ENCODE data around the gene NEDD4L. TPM values are rescaled to one million over a fixed set of nuclear protein-coding genes. Genes with fewer than 3 reads are reported as not detected.

Gene NEDD4L
- total RNA-seq, 1 experiment from 2014 or later, result 108 TPM

DNA sequence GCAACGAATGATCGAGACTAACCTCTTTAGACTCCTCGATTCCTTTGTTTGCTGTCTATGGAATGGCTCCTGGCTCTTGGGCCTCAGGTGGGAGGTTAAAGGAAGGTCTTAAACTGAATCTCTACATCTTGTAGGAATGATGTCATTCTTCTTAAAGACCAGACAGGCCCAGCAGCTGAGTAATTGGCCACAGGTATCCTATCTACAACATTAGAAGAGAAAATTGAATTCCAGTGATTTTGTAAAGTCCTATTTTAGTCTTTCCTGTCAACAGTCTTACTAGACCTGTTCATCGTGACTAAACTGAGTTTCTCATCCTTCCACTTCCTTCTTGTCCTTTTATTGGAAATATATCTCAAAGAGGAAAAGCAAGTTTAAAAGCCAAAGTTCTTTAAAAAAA, 310.0 kb downstream of the NEDD4L start:
- CTCF ChIA-PET, result no interaction called here
- H3K4me1 Mint-ChIP-seq (ENCODE audit: insufficient read depth, unreplicated experiment), result peaks cover 2% of the 10 kb centered on the region
- H3K4me3 Mint-ChIP-seq (ENCODE audit: unreplicated experiment), result no peak overlapping the region
- H3K36me3 Mint-ChIP-seq (ENCODE audit: insufficient read depth, unreplicated experiment), result peaks cover 82% of the 10 kb centered on the region
- POLR2A ChIA-PET, result no interaction called here
- H3K27ac Mint-ChIP-seq (ENCODE audit: low read depth, unreplicated experiment), result no peak overlapping the region
- intact Hi-C loops (cut with micrococcal nuclease), result no loop called here
- no TSS peak for BruUV-seq (replicated peaks)
- H3K27me3 Mint-ChIP-seq (ENCODE audit: insufficient read depth, unreplicated experiment), result no peaks in the 10 kb centered on the region
- TF ChIP-seq, protein P1, sequence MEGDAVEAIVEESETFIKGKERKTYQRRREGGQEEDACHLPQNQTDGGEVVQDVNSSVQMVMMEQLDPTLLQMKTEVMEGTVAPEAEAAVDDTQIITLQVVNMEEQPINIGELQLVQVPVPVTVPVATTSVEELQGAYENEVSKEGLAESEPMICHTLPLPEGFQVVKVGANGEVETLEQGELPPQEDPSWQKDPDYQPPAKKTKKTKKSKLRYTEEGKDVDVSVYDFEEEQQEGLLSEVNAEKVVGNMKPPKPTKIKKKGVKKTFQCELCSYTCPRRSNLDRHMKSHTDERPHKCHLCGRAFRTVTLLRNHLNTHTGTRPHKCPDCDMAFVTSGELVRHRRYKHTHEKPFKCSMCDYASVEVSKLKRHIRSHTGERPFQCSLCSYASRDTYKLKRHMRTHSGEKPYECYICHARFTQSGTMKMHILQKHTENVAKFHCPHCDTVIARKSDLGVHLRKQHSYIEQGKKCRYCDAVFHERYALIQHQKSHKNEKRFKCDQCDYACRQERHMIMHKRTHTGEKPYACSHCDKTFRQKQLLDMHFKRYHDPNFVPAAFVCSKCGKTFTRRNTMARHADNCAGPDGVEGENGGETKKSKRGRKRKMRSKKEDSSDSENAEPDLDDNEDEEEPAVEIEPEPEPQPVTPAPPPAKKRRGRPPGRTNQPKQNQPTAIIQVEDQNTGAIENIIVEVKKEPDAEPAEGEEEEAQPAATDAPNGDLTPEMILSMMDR (IDR thresholded peaks at IDR 0.05; ENCODE audit: unreplicated experiment), result no peak
- no peaks in the 10 kb centered on the region for H3K9me3 Mint-ChIP-seq (ENCODE audit: unreplicated experiment)
- DNase-seq (ENCODE audit: unreplicated experiment), result no peak

- Mint-ChIP-seq H3K27me3 (ENCODE audit: insufficient read depth, unreplicated experiment) (no peaks in the 10 kb centered on the region), H3K36me3 (ENCODE audit: insufficient read depth, unreplicated experiment) (peaks cover 82% of the 10 kb centered on the region)
- CTCF ChIA-PET, result interaction anchor here (0.7 to 1.0 kb wide), 2 partner anchors 142 to 477 kb away, joined by 3 to 4 read pairs; no protein-coding TSS in a partner anchor
These were observed 310.8 kb downstream of the NEDD4L start for GRCh38 chr18:58354791-58355190.

GRCh38 chr18:58355243-58355642, 311.2 kb downstream of the NEDD4L start:
- CTCF ChIA-PET, result interaction anchor here (0.7 to 1.0 kb wide), 3 partner anchors 142 to 478 kb away, joined by 3 to 5 read pairs (median 4); no protein-coding TSS in a partner anchor
- POLR2A ChIA-PET, result no interaction called here
- Mint-ChIP-seq H3K4me1 (ENCODE audit: insufficient read depth, unreplicated experiment) (peaks cover 9% of the 10 kb centered on the region), H3K36me3 (ENCODE audit: insufficient read depth, unreplicated experiment) (peaks cover 79% of the 10 kb centered on the region), H3K4me3 (ENCODE audit: unreplicated experiment) (no peak overlapping the region), H3K9me3 (ENCODE audit: unreplicated experiment) (no peaks in the 10 kb centered on the region), H3K27ac (ENCODE audit: low read depth, unreplicated experiment) (no peak overlapping the region), H3K27me3 (ENCODE audit: insufficient read depth, unreplicated experiment) (no peaks in the 10 kb centered on the region)
- no peak for DNase-seq (ENCODE audit: unreplicated experiment)
- TF ChIP-seq, protein P1 (IDR thresholded peaks at IDR 0.05; ENCODE audit: unreplicated experiment), result no peak
- intact Hi-C loops (cut with micrococcal nuclease), result no loop called here
- BruUV-seq (replicated peaks), result no TSS peak

More at GRCh38 chr18:58354791-58355190, 310.8 kb downstream of the NEDD4L start:
- Mint-ChIP-seq H3K4me3 (ENCODE audit: unreplicated experiment) (no peak overlapping the region), H3K27ac (ENCODE audit: low read depth, unreplicated experiment) (no peak overlapping the region), H3K9me3 (ENCODE audit: unreplicated experiment) (no peaks in the 10 kb centered on the region), H3K4me1 (ENCODE audit: insufficient read depth, unreplicated experiment) (peaks cover 9% of the 10 kb centered on the region)
- TF ChIP-seq, protein P1 (IDR thresholded peaks at IDR 0.05; ENCODE audit: unreplicated experiment), result no peak
- intact Hi-C loops (cut with micrococcal nuclease), result no loop called here
- BruUV-seq (replicated peaks), result no TSS peak
- DNase-seq (ENCODE audit: unreplicated experiment), result no peak
- POLR2A ChIA-PET, result no interaction called here

- CTCF ChIA-PET, result interaction anchor here (1.2 kb wide), 1 partner anchor 405 kb away, joined by 3 read pairs; no protein-coding TSS in a partner anchor
These were observed 315.2 kb downstream of the NEDD4L start for GRCh38 chr18:58359218-58359617.

More at GRCh38 chr18:58359218-58359617, 315.2 kb downstream of the NEDD4L start:
- no peak overlapping the region for H3K27ac Mint-ChIP-seq (ENCODE audit: low read depth, unreplicated experiment)
- peaks cover 60% of the 10 kb centered on the region for H3K36me3 Mint-ChIP-seq (ENCODE audit: insufficient read depth, unreplicated experiment)
- BruUV-seq (replicated peaks), result no TSS peak
- H3K4me1 Mint-ChIP-seq (ENCODE audit: insufficient read depth, unreplicated experiment), result peaks cover 36% of the 10 kb centered on the region
- intact Hi-C loops (cut with micrococcal nuclease), result no loop called here
- DNase-seq (ENCODE audit: unreplicated experiment), result peak; percentile 33
- no peak overlapping the region for H3K4me3 Mint-ChIP-seq (ENCODE audit: unreplicated experiment)
- TF ChIP-seq, protein P1 (IDR thresholded peaks at IDR 0.05; ENCODE audit: unreplicated experiment), result no peak
- POLR2A ChIA-PET, result interaction anchor here (1.3 to 1.7 kb wide), 2 partner anchors 14 to 311 kb away, joined by 3 to 4 read pairs; no protein-coding TSS in a partner anchor
- no peaks in the 10 kb centered on the region for H3K9me3 Mint-ChIP-seq (ENCODE audit: unreplicated experiment)
- no peaks in the 10 kb centered on the region for H3K27me3 Mint-ChIP-seq (ENCODE audit: insufficient read depth, unreplicated experiment)

All from MCF 10A (cell line).